NOMO-1 (cell line): ENCODE data around the gene GBF1.
"Not testable (repeated sequence)": the region's sequence is repeated elsewhere in the genome, so short reads cannot be mapped to it uniquely, and the experiment has no call there.

Source experiments
- DNase-seq, 2 experiments: peaks; one replicate each; lab custom pipeline; 2025; ENCODE audit not compliant: unreplicated experiment in 2 of 2; lab: John Stamatoyannopoulos, UW

The GBF1 gene

GRCh38 chr10:102298899-102299298 lies 53.6 kb downstream of the GBF1 start:
- no peak for DNase-seq

GRCh38 chr10:102299873-102300272 lies 54.5 kb downstream of the GBF1 start:
- no peak for DNase-seq

- no peak for DNase-seq
These were observed 55.0 kb downstream of the GBF1 start for GRCh38 chr10:102300278-102300843.

GRCh38 chr10:102300912-102301311 lies 55.6 kb downstream of the GBF1 start:
- not testable (repeated sequence) for DNase-seq

- not testable (repeated sequence) for DNase-seq
These were observed 56.0 kb downstream of the GBF1 start for GRCh38 chr10:102301332-102301731.

GRCh38 chr10:102302611-102303010 lies 57.3 kb downstream of the GBF1 start:
- no peak for DNase-seq

- DNase-seq: no peak
These were observed 60.7 kb downstream of the GBF1 start for GRCh38 chr10:102306006-102306405.

- no peak for DNase-seq
These were observed 61.4 kb downstream of the GBF1 start for GRCh38 chr10:102306710-102307109.

- DNase-seq: not testable (repeated sequence)
These were observed 63.0 kb downstream of the GBF1 start for GRCh38 chr10:102308318-102308717.

- no peak for DNase-seq
These were observed 63.9 kb downstream of the GBF1 start for GRCh38 chr10:102309236-102309635.

- DNase-seq: no peak
These were observed 64.6 kb downstream of the GBF1 start for GRCh38 chr10:102309916-102310315.

- DNase-seq: no peak
These were observed 65.2 kb downstream of the GBF1 start for GRCh38 chr10:102310361-102311024.

- no peak for DNase-seq
These were observed 65.7 kb downstream of the GBF1 start for GRCh38 chr10:102311025-102311420.

- DNase-seq: no peak
These were observed 67.4 kb downstream of the GBF1 start for GRCh38 chr10:102312683-102313082.

- no peak for DNase-seq
These were observed 68.0 kb downstream of the GBF1 start for GRCh38 chr10:102313221-102313896.

GRCh38 chr10:102314801-102315200 lies 69.5 kb downstream of the GBF1 start:
- no peak for DNase-seq

GRCh38 chr10:102316421-102316820 lies 71.1 kb downstream of the GBF1 start:
- DNase-seq: no peak

GRCh38 chr10:102322914-102323313 lies 77.6 kb downstream of the GBF1 start:
- peak; percentile 37 to 78 for DNase-seq

GRCh38 chr10:102324061-102324460 lies 78.7 kb downstream of the GBF1 start:
- no peak for DNase-seq

GRCh38 chr10:102326031-102326430 lies 80.7 kb downstream of the GBF1 start:
- no peak for DNase-seq

GRCh38 chr10:102327002-102327401 lies 81.7 kb downstream of the GBF1 start:
- no peak for DNase-seq

- no peak for DNase-seq
These were observed 82.3 kb downstream of the GBF1 start for GRCh38 chr10:102327641-102328040.
